Skeletal muscle satellite cell (primary cell): ENCODE results near the gene TRHDE.

Experiments used
- H3K27me3 ChIP-seq: 2 replicates; pipeline ENCODE4 v1.7.0; 2013; ENCODE audit warnings: low read length; ENCODE audit not compliant: control insufficient read depth, insufficient read depth
- H3K36me3 ChIP-seq: 2 replicates; pipeline ENCODE4 v1.7.0; 2013; ENCODE audit warnings: mild to moderate bottlenecking, control low read depth, low read length; ENCODE audit not compliant: insufficient read depth
- H3K4me1 ChIP-seq: 2 replicates; pipeline ENCODE4 v1.7.0; 2013; ENCODE audit warnings: low read length; ENCODE audit not compliant: control insufficient read depth, insufficient read depth
- H3K4me2 ChIP-seq: 2 replicates; pipeline ENCODE4 v1.7.0; 2013; ENCODE audit warnings: mild to moderate bottlenecking, low read length
- H3K4me3 ChIP-seq: 2 replicates; pipeline ENCODE4 v1.7.0; 2013; ENCODE audit warnings: low read length
- H3K9ac ChIP-seq: 2 replicates; pipeline ENCODE4 v1.7.0; 2013; ENCODE audit warnings: mild to moderate bottlenecking, low read depth, low read length, moderate library complexity
- H3K9me3 ChIP-seq: replicated peaks from 2 replicates; pipeline ENCODE4 v1.7.0; 2013; ENCODE audit warnings: mild to moderate bottlenecking, control low read depth, low read length

TRHDE gene

DNA sequence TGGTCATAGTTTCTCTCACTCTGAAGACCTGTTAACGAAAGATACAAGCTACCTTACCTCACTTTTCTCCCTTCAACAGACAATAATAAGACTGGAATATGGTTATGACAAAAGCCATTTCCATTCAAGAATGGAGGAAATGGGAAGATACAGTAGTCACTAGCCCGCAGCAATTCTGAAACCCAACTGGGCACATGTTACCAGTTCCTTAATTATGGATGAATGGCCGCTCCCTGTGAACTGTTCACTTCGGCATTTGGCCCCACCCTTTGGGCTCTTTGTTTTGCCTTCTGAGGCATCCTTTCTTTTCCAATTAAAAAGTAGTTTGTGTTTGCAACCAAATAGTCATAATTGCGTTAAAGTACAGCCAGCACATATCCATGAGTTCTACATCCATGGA, 19.0 kb downstream of the TRHDE start:
- H3K4me1 ChIP-seq: peaks cover 20% of the 10 kb centered on the region
- no peak overlapping the region for H3K4me3 ChIP-seq
- H3K4me2 ChIP-seq: no peak overlapping the region
- no peaks in the 10 kb centered on the region for H3K27me3 ChIP-seq
- H3K9ac ChIP-seq: no peak overlapping the region
- no peaks in the 10 kb centered on the region for H3K9me3 ChIP-seq
- no peaks in the 10 kb centered on the region for H3K36me3 ChIP-seq

DNA sequence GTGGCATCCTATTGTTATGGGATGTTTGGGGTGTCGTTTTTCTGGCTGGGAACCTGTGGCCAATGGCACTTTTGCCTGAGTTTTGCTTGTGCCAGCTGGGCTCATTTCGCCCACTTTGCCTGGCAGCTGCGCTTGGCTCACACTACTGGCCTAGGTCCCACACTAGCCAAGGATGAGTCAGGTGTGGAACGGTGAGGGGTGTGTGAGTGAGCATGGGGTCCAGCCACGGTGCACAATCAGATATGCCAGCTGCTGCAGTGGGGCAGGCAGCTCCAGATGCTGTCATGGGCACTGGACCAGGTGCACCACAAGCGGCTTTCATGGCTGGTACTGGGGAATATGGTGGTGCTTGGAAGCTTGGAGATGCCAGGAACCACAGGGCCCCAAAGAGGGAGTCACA, 21.5 kb downstream of the TRHDE start:
- Histone ChIP-seq H3K4me1 (peaks cover 40% of the 10 kb centered on the region), H3K4me3 (no peak overlapping the region), H3K36me3 (no peaks in the 10 kb centered on the region), H3K9me3 (no peaks in the 10 kb centered on the region), H3K4me2 (no peak overlapping the region), H3K27me3 (no peaks in the 10 kb centered on the region), H3K9ac (no peak overlapping the region)

GRCh38 chr12:72295101-72295500, 22.9 kb downstream of the TRHDE start:
- Histone ChIP-seq H3K4me1 (peaks cover 36% of the 10 kb centered on the region), H3K9ac (no peak overlapping the region), H3K4me2 (peak overlapping the region; percentile 66), H3K9me3 (no peaks in the 10 kb centered on the region), H3K27me3 (no peaks in the 10 kb centered on the region), H3K4me3 (no peak overlapping the region), H3K36me3 (no peaks in the 10 kb centered on the region)

DNA sequence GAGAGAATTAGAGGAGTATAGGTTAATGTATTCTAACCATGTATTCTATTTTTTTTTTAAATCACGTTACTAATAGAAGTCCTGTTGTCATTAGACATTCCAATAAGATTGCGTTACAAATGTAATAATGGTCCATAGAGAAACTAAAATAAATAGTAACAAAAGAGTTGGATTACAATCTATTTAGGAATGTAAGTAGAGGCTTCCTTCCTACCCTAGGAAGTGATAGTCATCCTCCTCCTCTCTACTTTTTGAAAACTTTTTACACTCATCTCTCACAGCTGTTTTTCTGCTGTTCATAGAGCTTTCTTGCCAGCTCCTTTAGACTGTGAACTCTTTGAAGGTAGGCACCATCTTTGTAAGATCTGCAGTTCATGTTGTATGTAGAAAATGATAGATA, 23.6 kb downstream of the TRHDE start:
- H3K4me3 ChIP-seq: peak overlapping the region; percentile 36
- peaks cover 36% of the 10 kb centered on the region for H3K4me1 ChIP-seq
- H3K9ac ChIP-seq: peak overlapping the region; percentile 71
- no peaks in the 10 kb centered on the region for H3K27me3 ChIP-seq
- no peaks in the 10 kb centered on the region for H3K9me3 ChIP-seq
- peak overlapping the region; percentile 66 for H3K4me2 ChIP-seq
- no peaks in the 10 kb centered on the region for H3K36me3 ChIP-seq

GRCh38 chr12:72296389-72296788, 24.2 kb downstream of the TRHDE start:
- peak overlapping the region; percentile 71 for H3K9ac ChIP-seq
- peak overlapping the region; percentile 66 for H3K4me2 ChIP-seq
- H3K9me3 ChIP-seq: no peaks in the 10 kb centered on the region
- H3K36me3 ChIP-seq: no peaks in the 10 kb centered on the region
- H3K27me3 ChIP-seq: no peaks in the 10 kb centered on the region
- H3K4me3 ChIP-seq: peak overlapping the region; percentile 36
- peaks cover 36% of the 10 kb centered on the region for H3K4me1 ChIP-seq

DNA sequence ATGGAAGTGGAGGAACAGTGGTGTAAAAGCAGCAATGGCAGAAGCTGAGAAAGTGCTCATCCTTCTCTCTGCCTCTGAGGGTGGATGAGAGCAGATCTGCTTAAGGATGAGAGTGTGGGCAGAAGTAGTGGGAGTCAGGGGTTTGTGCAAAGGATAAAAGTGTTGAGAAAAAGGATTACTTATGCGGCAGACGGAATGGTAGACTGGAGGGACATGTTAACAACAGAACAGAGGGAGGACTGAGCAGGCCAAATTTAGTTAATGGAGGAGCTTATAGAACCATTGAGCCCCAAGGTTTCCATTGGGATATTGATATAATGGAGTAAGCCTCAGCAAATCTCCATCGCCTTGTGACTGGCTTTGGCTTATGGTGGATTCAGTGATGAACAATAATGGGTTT, 25.5 kb downstream of the TRHDE start:
- Histone ChIP-seq H3K9me3 (no peaks in the 10 kb centered on the region), H3K27me3 (no peaks in the 10 kb centered on the region), H3K36me3 (no peaks in the 10 kb centered on the region), H3K4me1 (peaks cover 36% of the 10 kb centered on the region), H3K9ac (no peak overlapping the region), H3K4me3 (no peak overlapping the region), H3K4me2 (no peak overlapping the region)

DNA sequence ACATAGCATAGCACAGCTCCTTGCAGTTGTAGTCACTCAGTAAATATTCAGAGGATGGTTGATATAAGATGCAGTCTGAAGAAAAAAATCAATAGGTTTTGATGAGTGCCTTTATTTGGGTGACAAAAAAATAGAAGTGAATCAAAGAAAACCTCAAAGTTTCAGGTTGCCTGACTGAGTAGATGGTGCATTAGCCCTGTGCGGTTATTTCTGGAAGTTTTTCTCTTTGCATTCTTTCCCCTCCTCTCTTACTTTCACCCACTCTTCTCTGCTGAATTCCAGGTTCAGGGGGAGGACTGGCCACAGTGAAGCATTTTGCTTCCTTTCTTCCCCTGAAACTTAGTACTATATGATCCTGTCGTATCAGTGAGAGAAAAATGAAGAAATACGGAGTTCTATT, 28.6 kb downstream of the TRHDE start:
- Histone ChIP-seq H3K27me3 (no peaks in the 10 kb centered on the region), H3K4me1 (peaks cover 24% of the 10 kb centered on the region), H3K4me2 (no peak overlapping the region), H3K9ac (no peak overlapping the region), H3K9me3 (no peaks in the 10 kb centered on the region), H3K36me3 (no peaks in the 10 kb centered on the region), H3K4me3 (no peak overlapping the region)

DNA sequence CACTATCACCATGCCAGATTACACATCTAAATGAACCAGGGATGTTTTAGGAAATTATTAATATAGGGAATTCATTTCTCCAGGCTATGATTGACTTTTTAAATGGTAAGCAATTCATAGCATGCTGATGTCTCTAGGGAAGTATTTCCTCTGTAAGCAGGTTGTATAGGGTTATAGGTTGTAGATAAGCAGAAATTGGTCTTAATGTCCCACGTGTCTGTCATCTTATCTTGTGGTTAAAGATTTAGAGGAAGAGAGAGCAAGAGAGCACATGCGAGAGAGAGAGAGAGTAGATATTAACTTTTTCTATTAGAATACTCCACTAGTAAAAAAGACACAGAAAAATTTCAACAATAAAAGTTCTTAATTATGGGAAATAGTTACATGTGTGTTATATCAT, 32.6 kb downstream of the TRHDE start:
- Histone ChIP-seq H3K27me3 (no peaks in the 10 kb centered on the region), H3K4me3 (no peak overlapping the region), H3K9ac (no peak overlapping the region), H3K4me2 (no peak overlapping the region), H3K36me3 (no peaks in the 10 kb centered on the region), H3K9me3 (no peaks in the 10 kb centered on the region), H3K4me1 (no peaks in the 10 kb centered on the region)

- Histone ChIP-seq H3K4me2 (no peak overlapping the region), H3K9ac (no peak overlapping the region), H3K4me3 (no peak overlapping the region), H3K27me3 (no peaks in the 10 kb centered on the region), H3K36me3 (no peaks in the 10 kb centered on the region), H3K4me1 (no peaks in the 10 kb centered on the region), H3K9me3 (no peaks in the 10 kb centered on the region)
Observed at GRCh38 chr12:72307229-72307628, 35.1 kb downstream of the TRHDE start.

DNA sequence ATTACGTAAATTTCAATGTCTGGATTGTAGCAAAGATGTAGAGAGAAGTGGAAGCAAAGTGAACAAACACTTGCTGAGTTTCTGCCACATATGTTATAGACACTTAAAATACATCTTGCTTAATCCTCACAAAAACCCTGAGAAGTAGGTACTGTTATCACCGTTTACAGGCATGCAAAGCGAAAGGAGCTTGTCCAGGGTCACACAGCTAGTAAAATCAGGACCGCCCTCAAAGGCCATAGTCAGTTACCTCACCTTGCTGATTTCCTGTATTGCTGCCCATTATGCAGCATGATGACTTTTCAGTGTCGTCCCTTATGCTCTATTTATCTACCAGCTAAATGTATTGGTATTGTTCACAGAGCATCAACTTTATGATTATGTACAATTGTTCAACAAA, 39.8 kb downstream of the TRHDE start:
- H3K4me2 ChIP-seq: no peak overlapping the region

GRCh38 chr12:72313806-72314205, 41.6 kb downstream of the TRHDE start:
- H3K4me1 ChIP-seq: no peaks in the 10 kb centered on the region
- no peaks in the 10 kb centered on the region for H3K27me3 ChIP-seq
- H3K4me2 ChIP-seq: no peak overlapping the region
- no peak overlapping the region for H3K4me3 ChIP-seq
- no peaks in the 10 kb centered on the region for H3K36me3 ChIP-seq
- no peaks in the 10 kb centered on the region for H3K9me3 ChIP-seq
- no peak overlapping the region for H3K9ac ChIP-seq

More for the DNA sequence above, 39.8 kb downstream of the TRHDE start:
- Histone ChIP-seq H3K9ac (no peak overlapping the region), H3K27me3 (no peaks in the 10 kb centered on the region), H3K4me1 (no peaks in the 10 kb centered on the region), H3K4me3 (no peak overlapping the region), H3K36me3 (no peaks in the 10 kb centered on the region), H3K9me3 (no peaks in the 10 kb centered on the region)

GRCh38 chr12:72315858-72316257, 43.7 kb downstream of the TRHDE start:
- H3K36me3 ChIP-seq: no peaks in the 10 kb centered on the region
- H3K4me2 ChIP-seq: no peak overlapping the region
- no peaks in the 10 kb centered on the region for H3K27me3 ChIP-seq
- H3K4me1 ChIP-seq: no peaks in the 10 kb centered on the region
- no peak overlapping the region for H3K4me3 ChIP-seq
- no peak overlapping the region for H3K9ac ChIP-seq
- H3K9me3 ChIP-seq: no peaks in the 10 kb centered on the region
